Stimulated activated naive CD8-positive, alpha-beta T cell treated with anti-CD3 and anti-CD28 coated beads, Interleukin-15, Interleukin-2, amounts not matched to agents 100 U/mL and 50 U/mL, for 24 hours (primary cell): ENCODE data around the gene COX7A1.

Source experiments
- ATAC-seq: fragments of 150-1000 bp; cut with Tn5 transposase; one replicate; pipeline ENCODE4 v1.10.0; 2021
- DNase-seq: peaks from one replicate; pipeline ENCODE4 v3.0.0; 2021

COX7A1 gene

DNA sequence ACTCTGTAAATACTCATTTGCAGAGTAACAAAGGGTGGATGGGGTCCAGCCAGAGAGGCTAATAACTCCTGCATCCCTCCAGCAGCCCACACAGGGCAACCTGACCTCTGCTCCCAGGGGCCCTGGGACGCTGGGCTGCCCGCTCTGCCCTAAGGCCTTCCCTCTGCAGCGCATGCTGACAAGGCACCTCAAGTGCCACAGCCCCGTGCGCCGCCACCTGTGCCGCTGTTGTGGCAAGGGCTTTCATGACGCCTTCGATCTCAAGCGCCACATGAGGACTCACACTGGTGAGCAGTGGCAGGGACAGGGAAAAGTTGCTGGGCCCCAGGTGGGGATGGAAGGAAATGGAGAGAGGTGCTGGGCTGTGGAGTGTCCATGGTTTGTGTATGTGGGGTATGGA is 39.6 kb downstream of the COX7A1 start:
- no peak for ATAC-seq

DNA sequence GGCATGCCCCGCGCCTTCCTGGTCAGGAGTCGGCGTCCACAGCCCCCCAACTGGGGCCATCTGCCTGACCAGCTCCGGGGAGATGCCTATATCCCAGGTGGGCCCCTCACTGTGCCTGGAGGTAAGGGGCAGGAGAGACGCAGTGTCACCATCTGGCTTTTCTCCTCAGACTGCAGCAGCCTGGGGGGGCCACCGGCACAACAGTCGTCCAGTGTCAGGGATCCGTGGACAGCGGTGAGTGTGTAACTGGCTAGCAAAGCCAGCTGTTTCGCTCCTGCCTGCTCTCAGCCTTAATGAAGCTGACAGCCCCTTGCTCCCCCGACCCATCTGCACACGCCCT is 41.1 kb downstream of the COX7A1 start:
- DNase-seq (no peak), ATAC-seq (no peak)

More for the DNA sequence above, 39.6 kb downstream of the COX7A1 start:
- DNase-seq = no peak

DNA sequence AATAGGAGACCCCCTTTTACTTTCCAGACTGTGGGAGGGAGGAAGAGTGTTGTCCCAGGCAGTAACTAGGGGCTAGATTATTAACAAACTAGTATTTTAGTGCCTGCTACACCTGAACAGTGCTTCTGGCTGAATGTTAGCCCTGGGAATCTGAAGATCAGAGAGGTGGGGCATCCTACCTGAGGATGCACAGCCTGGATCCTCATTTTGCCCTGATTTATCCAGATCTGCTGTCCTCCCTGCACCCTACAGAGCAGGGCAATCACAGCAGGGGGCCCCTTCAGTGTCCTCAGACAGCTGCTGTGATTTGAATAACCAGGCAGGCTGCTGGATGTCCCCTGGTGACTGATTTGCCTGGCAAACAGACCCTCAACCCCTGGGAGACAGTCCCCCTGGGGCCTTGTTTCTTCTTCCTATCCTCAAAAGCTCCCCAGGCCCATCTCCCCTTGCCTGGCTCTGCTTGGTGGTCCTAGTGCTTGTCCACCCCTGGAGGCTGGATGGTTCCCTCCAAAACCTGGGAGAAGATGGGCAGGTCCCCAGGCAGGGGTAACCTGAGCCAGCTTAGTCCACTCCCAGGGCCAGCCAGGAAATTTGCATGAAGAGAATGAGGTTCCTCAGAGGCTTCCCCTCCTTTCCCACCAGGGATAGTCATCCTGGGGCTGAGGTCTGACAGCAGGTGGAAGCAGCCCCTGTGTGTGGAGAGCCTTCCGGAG is 41.6 kb downstream of the COX7A1 start, which contains the start of gene OVOL3:
Gene OVOL3, plus strand, starts transcription at position 657 of the 713 bp plus-strand sequence. CDS start 60 bp downstream, outside the sequence.
- no peak for ATAC-seq
- DNase-seq = no peak

DNA sequence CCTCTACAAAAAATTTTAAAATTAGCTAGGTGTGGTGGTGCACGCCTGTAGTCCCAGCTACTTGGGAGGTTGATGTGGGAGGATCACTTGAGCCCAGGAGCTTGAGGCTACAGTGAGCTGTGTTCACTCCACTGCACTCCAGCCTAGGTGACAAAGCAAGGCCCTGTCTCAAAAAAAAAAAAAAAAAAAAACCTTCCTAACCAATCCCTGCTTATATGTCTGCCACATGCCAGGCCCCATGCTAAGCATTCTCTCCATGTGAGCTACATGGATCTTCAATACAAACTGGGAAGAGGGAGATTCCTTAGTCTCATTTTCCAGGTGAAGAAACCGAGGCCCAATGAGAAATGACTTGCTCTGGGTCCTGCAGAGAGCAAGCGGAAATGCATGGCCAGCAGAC is 43.6 kb downstream of the COX7A1 start:
- DNase-seq (no peak), ATAC-seq (no peak)

DNA sequence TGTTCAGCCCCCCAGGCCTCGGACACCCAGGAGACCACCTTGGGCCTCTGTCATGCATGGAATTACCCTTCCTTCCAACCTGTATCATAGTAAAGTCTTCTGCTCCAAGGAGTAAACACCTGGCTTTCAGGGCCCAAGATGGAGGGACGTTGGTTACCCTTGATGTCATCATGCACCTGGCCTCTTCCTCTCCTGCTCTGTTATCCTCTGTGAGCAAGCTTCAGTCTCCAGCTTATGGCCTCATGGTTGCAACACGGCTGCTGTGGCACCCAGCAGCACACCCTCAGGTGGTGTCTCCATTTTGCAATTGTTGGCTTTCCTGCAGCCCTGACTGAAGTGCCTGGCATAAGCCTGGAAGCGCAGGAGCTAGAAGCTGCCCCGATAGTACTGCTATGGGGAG is 45.3 kb downstream of the COX7A1 start:
- ATAC-seq = no peak
- no peak for DNase-seq

DNA sequence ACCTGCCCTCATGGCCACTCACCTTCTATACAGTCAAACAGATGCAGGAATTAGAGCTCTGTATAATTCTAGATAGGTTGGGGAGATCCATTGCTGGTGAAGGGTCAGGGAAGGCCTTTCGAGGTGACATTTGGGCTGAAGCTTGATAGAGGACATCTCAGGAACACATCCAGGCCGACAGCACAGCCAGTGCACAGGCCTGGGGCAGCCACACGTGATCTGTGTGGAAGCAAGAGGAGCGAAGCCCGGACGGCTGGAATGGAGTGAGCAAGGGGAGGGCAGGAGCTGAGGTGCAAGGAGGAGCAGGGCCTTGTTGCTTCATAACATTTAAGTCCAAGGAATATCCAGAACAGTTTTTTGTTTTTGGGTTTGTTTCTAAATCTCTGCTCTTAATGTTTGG is 45.8 kb downstream of the COX7A1 start:
- no peak for ATAC-seq

DNA sequence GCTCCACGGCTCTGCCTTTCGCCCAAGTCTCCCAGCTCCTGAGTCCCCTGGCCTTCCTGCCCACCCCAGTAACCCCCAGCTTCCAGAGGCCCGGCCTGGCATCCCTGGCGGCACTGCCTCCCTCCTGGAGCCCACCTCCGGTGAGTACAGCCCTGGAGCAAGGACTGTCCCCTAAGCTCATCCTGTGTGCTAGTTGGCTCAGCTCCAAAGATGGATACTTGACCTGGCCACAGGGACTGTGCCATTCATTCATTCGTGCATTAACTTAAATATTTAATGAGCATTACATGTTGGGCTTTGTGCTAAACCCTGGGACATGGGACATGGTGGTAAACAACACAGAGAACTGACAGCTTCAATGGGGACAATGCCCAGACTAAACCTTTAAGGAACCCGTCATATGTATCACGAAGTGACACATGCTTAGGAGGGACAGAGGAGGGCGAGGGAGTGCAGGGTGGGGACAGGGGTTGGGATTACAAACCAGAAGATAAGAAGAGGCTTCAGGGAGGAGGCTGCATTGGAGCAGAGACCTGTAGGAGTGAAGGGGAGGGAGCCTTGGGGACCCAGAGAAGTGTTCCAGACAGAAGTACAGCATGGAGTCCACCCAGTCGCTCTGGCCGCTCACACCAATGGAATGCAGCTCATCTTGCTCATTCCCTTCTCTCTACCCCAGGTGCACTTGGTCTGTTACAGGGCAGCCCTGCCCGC is 48.2 kb downstream of the COX7A1 start:
- DNase-seq = no peak
- no peak for ATAC-seq

More for the DNA sequence above, 45.8 kb downstream of the COX7A1 start:
- DNase-seq = no peak

DNA sequence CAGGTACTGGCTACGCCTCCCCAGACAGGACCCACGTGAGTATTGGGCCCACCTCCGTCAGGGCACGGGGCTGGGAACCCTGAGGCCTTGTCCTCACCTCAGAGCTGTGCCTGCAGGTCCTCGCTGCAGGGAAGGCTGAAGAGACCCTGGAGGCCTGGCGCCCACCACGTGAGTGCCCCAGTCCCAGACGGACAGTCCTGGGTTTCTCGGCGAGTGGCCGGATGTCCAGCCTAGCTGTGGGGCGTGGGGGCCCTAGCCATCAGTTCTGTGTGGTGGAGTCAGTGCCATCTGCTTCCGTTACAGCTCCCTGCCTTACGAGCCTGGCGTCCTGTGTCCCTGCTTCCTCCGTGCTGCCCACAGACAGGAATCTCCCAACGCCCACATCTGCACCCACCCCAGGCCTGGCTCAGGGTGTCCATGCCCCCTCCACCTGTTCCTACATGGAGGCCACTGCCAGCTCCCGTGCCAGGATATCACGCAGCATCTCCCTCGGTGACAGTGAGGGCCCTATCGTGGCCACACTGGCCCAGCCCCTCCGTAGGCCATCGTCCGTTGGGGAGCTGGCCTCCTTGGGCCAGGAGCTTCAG is 49.1 kb downstream of the COX7A1 start:
- ATAC-seq (no peak), DNase-seq (no peak)

DNA sequence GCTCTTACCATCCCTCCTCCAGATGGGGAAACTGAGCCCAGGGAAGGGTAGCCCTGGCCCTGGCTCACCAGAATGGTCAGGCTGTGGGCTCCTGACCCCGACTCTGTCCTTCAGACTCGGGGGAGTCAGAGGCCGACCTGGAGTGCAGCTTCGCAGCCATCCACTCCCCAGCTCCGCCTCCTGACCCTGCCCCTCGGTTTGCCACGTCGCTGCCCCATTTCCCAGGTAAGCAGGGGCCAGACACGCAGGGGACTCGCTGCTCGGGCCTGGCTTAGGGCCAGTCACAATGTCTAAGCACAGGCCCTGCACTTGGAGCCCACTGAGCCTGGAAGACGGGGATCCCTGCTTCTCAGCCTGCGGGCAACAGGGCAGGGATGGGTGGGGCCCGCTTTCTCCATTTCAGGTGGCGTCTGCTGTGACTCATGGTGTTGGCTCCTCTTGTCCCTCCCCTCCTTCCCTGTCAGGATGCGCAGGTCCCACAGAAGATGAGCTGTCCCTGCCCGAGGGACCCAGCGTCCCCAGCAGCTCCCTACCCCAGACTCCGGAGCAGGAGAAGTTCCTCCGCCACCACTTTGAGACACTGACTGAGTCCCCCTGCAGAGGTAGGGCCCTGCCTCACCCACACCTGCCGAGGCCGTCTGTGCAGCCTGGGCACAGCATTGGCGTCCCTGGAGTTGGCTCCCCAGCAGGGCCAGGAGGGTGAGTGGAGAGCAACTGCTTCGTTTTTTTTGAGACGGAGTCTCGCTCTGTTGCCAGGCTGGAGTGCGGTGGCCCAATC is 50.5 kb downstream of the COX7A1 start:
- ATAC-seq = no peak

More for the DNA sequence above, 50.5 kb downstream of the COX7A1 start:
- no peak for DNase-seq
